K562 (cell line): Measurements from ENCODE around the gene PMP22. TPM values are rescaled to one million over a fixed set of nuclear protein-coding genes. Genes with fewer than 3 reads are reported as not detected.

Experiments
- ATAC-seq: fragments of 200-7000 bp; cut with Tn5 transposase; 3 replicates; pipeline ENCODE4 v1.9.1; 2020; ENCODE audit warnings: moderate library complexity
- BruUV-seq: library from RNA; stranded (reverse); fragments of 400-500 nt; replicated peaks from 2 replicates; lab custom pipeline; 2021; lab: Mats Ljungman, UMichigan
- CTCF ChIA-PET: fragments of 300-600 bp; formaldehyde crosslinking; extraction: SDS; loops from one replicate; lab custom pipeline; 2021; ENCODE audit warnings: low intra/inter-chr PET ratio; lab: Yijun Ruan, JAX
- POLR2A ChIA-PET: fragments of 300-600, 350-650 bp; sonication (Branson Sonifier 250); formaldehyde crosslinking; extraction: SDS; loops from one replicate; lab custom pipeline; 2021; ENCODE audit warnings: antibody characterized with exemption, inconsistent platforms; lab: Yijun Ruan, JAX
- DNase-seq, 4 experiments: peaks; one replicate each; pipeline versions ENCODE4 v3.0.0 to v3.0.0-alpha.2; 2011 to 2018; ENCODE audit warnings: low spot score in 3 of 4, mixed read lengths in 3 of 4; ENCODE audit errors: extremely low read depth in 1 of 4
- FAIRE-seq: peaks from 2 replicates; lab custom pipeline; 2011; peaks lifted over from hg19 to GRCh38; lab: Jason Lieb, UNC
- H2AFZ ChIP-seq: 2 replicates; pipeline ENCODE4 v1.6.0; 2011; ENCODE audit warnings: low read depth, low read length, control low read depth, inconsistent platforms
- H3K27ac ChIP-seq: fragments of 200-600 bp; 3 replicates; pipeline ENCODE4 v1.8.0; 2011; ENCODE audit warnings: low read depth, mild to moderate bottlenecking, control low read depth, inconsistent platforms, low read length, moderate library complexity, mixed read lengths; ENCODE audit errors: extremely low read depth
- H3K27me3 ChIP-seq, 2 experiments: fragments of 300-600 bp in 1 of 2; 2 replicates in 1 of 2; 3 replicates in 1 of 2; pipeline versions ENCODE4 v1.6.0 to v1.8.0; 2011; ENCODE audit warnings: inconsistent platforms in 2 of 2, low read length in 2 of 2, mild to moderate bottlenecking in 1 of 2, mixed read lengths in 1 of 2, moderate library complexity in 1 of 2; ENCODE audit not compliant: control insufficient read depth in 2 of 2, insufficient read depth in 2 of 2
- H3K36me3 ChIP-seq: fragments of 300-600 bp; 3 replicates; pipeline ENCODE4 v1.8.0; 2011; ENCODE audit warnings: mild to moderate bottlenecking, low read length, inconsistent platforms; ENCODE audit not compliant: control insufficient read depth, insufficient read depth
- H3K4me1 ChIP-seq, 2 experiments: fragments of 200-600 bp in 1 of 2; replicated peaks in 1 of 2; 2 replicates in 1 of 2; 3 replicates in 1 of 2; pipeline versions ENCODE4 v1.5.1 to v1.8.0; 2011; ENCODE audit warnings: inconsistent platforms in 2 of 2, low read length in 2 of 2, mild to moderate bottlenecking in 1 of 2, mixed read lengths in 1 of 2, moderate library complexity in 1 of 2; ENCODE audit not compliant: control insufficient read depth in 2 of 2, insufficient read depth in 2 of 2
- H3K4me2 ChIP-seq: 2 replicates; pipeline ENCODE4 v1.6.1; 2011; ENCODE audit warnings: low read length, control low read depth, inconsistent platforms, mixed read lengths; ENCODE audit not compliant: insufficient read depth
- H3K4me3 ChIP-seq: fragments of 200-600 bp; sonication (generic), shearing (Covaris generic); 2 replicates; pipeline ENCODE4 v1.5.1; 2016; ENCODE audit warnings: control low read depth, inconsistent platforms
- H3K79me2 ChIP-seq: fragments of 200-600 bp; 3 replicates; pipeline ENCODE4 v1.8.0; 2011; ENCODE audit warnings: low read length, inconsistent platforms; ENCODE audit not compliant: control insufficient read depth, insufficient read depth
- H3K9ac ChIP-seq, 2 experiments: 2 replicates each; pipeline versions ENCODE4 v1.6.0 to v1.6.1; 2011; ENCODE audit warnings: low read depth in 2 of 2, low read length in 2 of 2, control low read depth in 1 of 2, inconsistent platforms in 1 of 2, mild to moderate bottlenecking in 1 of 2, mixed read lengths in 1 of 2; ENCODE audit not compliant: insufficient read depth in 1 of 2
- H3K9me1 ChIP-seq: one replicate; pipeline ENCODE4 v1.6.0; 2011; ENCODE audit warnings: inconsistent platforms, mild to moderate bottlenecking, low read length, moderate library complexity; ENCODE audit not compliant: control insufficient read depth, insufficient read depth
- H3K9me3 ChIP-seq: replicated peaks from 2 replicates; pipeline ENCODE4 v1.5.1; 2011; ENCODE audit warnings: low read depth, low read length, inconsistent platforms; ENCODE audit not compliant: control insufficient read depth, insufficient read depth
- H4K20me1 ChIP-seq: replicated peaks from 2 replicates; pipeline ENCODE4 v1.6.1; 2011; ENCODE audit warnings: low read length, inconsistent platforms, mixed read lengths; ENCODE audit not compliant: control insufficient read depth, insufficient read depth
- FOXK1 ChIP-seq: sonication (generic); formaldehyde crosslinking; IDR thresholded peaks from 2 replicates; pipeline ENCODE4 v1.8.0; 2022; ENCODE audit warnings: missing genetic modification reagents, mild to moderate bottlenecking, borderline replicate concordance
- NCOA4 ChIP-seq: fragments of 450-650 bp; IDR thresholded peaks from 2 replicates; pipeline ENCODE4 v1.6.1; 2018; ENCODE audit warnings: mild to moderate bottlenecking; ENCODE audit not compliant: partially characterized antibody
- NELFE ChIP-seq: IDR thresholded peaks from 2 replicates; pipeline ENCODE4 v1.6.1; 2011; ENCODE audit warnings: mild to moderate bottlenecking; ENCODE audit not compliant: insufficient read depth, insufficient read length
- RBM15 ChIP-seq: fragments of 200-400 bp; formaldehyde crosslinking; IDR thresholded peaks from 2 replicates; pipeline ENCODE4 v1.6.1; 2018; ENCODE audit warnings: mild to moderate bottlenecking, low read length, moderate library complexity; ENCODE audit not compliant: insufficient read depth
- REST ChIP-seq, 2 experiments: fragments of 450-650 bp; formaldehyde crosslinking in 1 of 2; IDR thresholded peaks; 2 replicates each; pipeline versions ENCODE4 v1.4.0 to v1.6.1; 2014 to 2020; ENCODE audit warnings: mild to moderate bottlenecking in 2 of 2, borderline replicate concordance in 1 of 2, low read depth in 1 of 2
- XRCC3 ChIP-seq: fragments of 450-650 bp; IDR thresholded peaks from 2 replicates; pipeline ENCODE4 v1.6.1; 2017; ENCODE audit warnings: mild to moderate bottlenecking, moderate library complexity
- ZBTB1 ChIP-seq: sonication (generic); formaldehyde crosslinking; IDR thresholded peaks from 2 replicates; pipeline ENCODE4 v1.8.1; 2023; ENCODE audit warnings: missing genetic modification reagents, low read depth, mild to moderate bottlenecking, borderline replicate concordance
- ZNF695 ChIP-seq: fragments of 450-650 bp; formaldehyde crosslinking; IDR thresholded peaks from 2 replicates; pipeline ENCODE4 v1.4.0; 2020; ENCODE audit warnings: mild to moderate bottlenecking, moderate library complexity
- WGBS: fragments of 100-300 bp; shearing (Covaris generic); methylation state at CpG from one replicate; pipeline ENCODE4 v1.1.6; 2016; ENCODE audit warnings: low coverage, mixed read lengths; ENCODE audit not compliant: insufficient coverage; ENCODE audit errors: missing lambda C conversion rate; 5-methylcytosine and 5-hydroxymethylcytosine counted together
- in situ Hi-C: fragments of 300-500 bp; cut with MboI; formaldehyde crosslinking; loops from 4 replicates; pipeline ENCODE4 v1.15.0; 2018; ENCODE audit warnings: inconsistent platforms, mixed read lengths
- intact Hi-C: fragments of 100-400 bp; cut with micrococcal nuclease; formaldehyde crosslinking; loops from 2 replicates; pipeline ENCODE4 v1.14.2; 2022
- polyA plus RNA-seq, 8 experiments: library from polyadenylated mRNA; depleted of rRNA in 4 of 8; stranded (reverse) in 5 of 8; unstranded in 3 of 8; fragments of >200 nt; fragmentation: Nextera tagmentation in 2 of 8; fragmentation: Illumina TruSeq in 1 of 8; extraction: Ambion mirVana in 2 of 8; extraction: Trizol in 1 of 8; gene quantifications; 2 replicates each; pipeline versions ENCODE4 v1.2.1 to v1.2.3, GENCODE V29; 2011 to 2014; ENCODE audit warnings: inconsistent platforms in 1 of 8, missing spikeins in 1 of 8
- total RNA-seq, 7 experiments: library from RNA; depleted of rRNA in 6 of 7; stranded (reverse); fragments of >200 nt in 6 of 7; fragmentation: Illumina TruSeq in 2 of 7; extraction: Trizol in 2 of 7; gene quantifications; 2 replicates each; pipeline versions ENCODE4 v1.2.1 to v1.2.3, GENCODE V29; 2011 to 2021; ENCODE audit warnings: low replicate concordance in 1 of 7
- TF ChIP-seq, protein P1 (sequence below): sonication (generic); formaldehyde crosslinking; IDR thresholded peaks from 2 replicates; pipeline ENCODE4 v1.8.0; 2023; ENCODE audit warnings: mild to moderate bottlenecking, missing genetic modification reagents

Gene PMP22
- total and polyA plus RNA-seq, 9 of the 15 experiments (the other 6 are each of a cell fraction or from before 2014, with no cell fraction given) = 12.6 to 62.3 (median 25.8) TPM

DNA sequence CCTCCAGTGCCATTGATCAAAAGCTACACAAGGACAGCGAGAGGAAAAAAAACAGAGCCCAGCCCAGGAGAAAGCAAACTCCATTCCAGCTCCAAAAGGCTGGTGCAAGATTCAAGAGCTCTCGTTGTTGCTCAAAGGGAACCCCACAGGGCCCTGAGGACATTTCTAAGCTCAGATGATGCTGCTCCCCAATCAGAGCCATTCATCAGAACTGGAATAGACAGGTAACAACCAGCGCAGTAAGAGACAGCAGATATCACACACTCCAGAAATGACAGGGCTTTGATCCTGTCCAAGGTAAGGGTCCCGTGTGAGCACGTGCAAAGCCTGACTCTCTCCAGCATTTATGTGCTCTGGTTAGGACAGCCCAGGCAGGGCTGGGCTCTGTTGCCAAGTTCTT lies 20.1 kb downstream of the PMP22 start:
- Histone ChIP-seq H3K27me3 (no peaks in the 10 kb centered on the region), H3K9me3 (no peaks in the 10 kb centered on the region), H3K27ac (no peak overlapping the region), H2AFZ (no peak overlapping the region), H3K4me2 (no peak overlapping the region), H3K9ac (no peak overlapping the region), H3K9me1 (no peaks in the 10 kb centered on the region), H3K4me3 (no peak overlapping the region), H3K36me3 (no peaks in the 10 kb centered on the region), H3K4me1 (peaks cover 9 to 24% of the 10 kb centered on the region in 2 experiments), H4K20me1 (no peaks in the 10 kb centered on the region), H3K79me2 (peaks cover 6% of the 10 kb centered on the region)
- TF ChIP-seq NELFE = no peak
- TF ChIP-seq REST (IDR thresholded peaks at IDR 0.05; ENCODE audit: borderline replicate concordance) = peak; percentile 54
- TF ChIP-seq REST (CRISPR knock-in tag; IDR thresholded peaks at IDR 0.05; ENCODE audit: low read depth) = no peak
- TF ChIP-seq ZBTB1 = no peak
- TF ChIP-seq FOXK1 (CRISPR knock-in tag) = no peak
- TF ChIP-seq XRCC3 = no peak
- TF ChIP-seq RBM15 = no peak
- TF ChIP-seq NCOA4 = no peak
- TF ChIP-seq ZNF695 = no peak
- TF ChIP-seq, protein P1, sequence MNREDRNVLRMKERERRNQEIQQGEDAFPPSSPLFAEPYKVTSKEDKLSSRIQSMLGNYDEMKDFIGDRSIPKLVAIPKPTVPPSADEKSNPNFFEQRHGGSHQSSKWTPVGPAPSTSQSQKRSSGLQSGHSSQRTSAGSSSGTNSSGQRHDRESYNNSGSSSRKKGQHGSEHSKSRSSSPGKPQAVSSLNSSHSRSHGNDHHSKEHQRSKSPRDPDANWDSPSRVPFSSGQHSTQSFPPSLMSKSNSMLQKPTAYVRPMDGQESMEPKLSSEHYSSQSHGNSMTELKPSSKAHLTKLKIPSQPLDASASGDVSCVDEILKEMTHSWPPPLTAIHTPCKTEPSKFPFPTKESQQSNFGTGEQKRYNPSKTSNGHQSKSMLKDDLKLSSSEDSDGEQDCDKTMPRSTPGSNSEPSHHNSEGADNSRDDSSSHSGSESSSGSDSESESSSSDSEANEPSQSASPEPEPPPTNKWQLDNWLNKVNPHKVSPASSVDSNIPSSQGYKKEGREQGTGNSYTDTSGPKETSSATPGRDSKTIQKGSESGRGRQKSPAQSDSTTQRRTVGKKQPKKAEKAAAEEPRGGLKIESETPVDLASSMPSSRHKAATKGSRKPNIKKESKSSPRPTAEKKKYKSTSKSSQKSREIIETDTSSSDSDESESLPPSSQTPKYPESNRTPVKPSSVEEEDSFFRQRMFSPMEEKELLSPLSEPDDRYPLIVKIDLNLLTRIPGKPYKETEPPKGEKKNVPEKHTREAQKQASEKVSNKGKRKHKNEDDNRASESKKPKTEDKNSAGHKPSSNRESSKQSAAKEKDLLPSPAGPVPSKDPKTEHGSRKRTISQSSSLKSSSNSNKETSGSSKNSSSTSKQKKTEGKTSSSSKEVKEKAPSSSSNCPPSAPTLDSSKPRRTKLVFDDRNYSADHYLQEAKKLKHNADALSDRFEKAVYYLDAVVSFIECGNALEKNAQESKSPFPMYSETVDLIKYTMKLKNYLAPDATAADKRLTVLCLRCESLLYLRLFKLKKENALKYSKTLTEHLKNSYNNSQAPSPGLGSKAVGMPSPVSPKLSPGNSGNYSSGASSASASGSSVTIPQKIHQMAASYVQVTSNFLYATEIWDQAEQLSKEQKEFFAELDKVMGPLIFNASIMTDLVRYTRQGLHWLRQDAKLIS = no peak
- 73% methylated on average over 2 of the region's 5 CpGs for WGBS
- in situ Hi-C loops = no loop called here
- ChIA-PET CTCF (no interaction called here), POLR2A (no interaction called here)
- no TSS peak for BruUV-seq
- intact Hi-C loops = no loop called here
- ATAC-seq = no peak; the same call in 2 of the 3 replicates
- DNase-seq = no peak
- FAIRE-seq = no peak
